H1 (cell line): ENCODE measurements around the gene ASCC3. TPM values are rescaled to one million over a fixed set of nuclear protein-coding genes. Genes with fewer than 3 reads are reported as not detected.

ENCODE experiments used
- CTCF ChIA-PET: fragments of 300-600 bp; sonication (Branson Sonifier 250); formaldehyde crosslinking; loops from one replicate; lab custom pipeline; 2021; ENCODE audit not compliant: partially characterized antibody; lab: Charles Lee
- POLR2A ChIA-PET: fragments of 300-600 bp; sonication (Branson Sonifier 250); formaldehyde crosslinking; loops from one replicate; lab custom pipeline; 2021; ENCODE audit warnings: inconsistent platforms; ENCODE audit not compliant: partially characterized antibody; lab: Charles Lee
- DNase-seq, 2 experiments: peaks; one replicate each; pipeline versions ENCODE4 v3.0.0 to v3.0.0-alpha.2; 2010 to 2022; ENCODE audit warnings: low spot score in 2 of 2, low read depth in 1 of 2, mixed read lengths in 1 of 2
- FAIRE-seq: peaks from 2 replicates; lab custom pipeline; 2011; peaks lifted over from hg19 to GRCh38; lab: Jason Lieb, UNC
- H2AFZ ChIP-seq: 2 replicates; pipeline ENCODE4 v1.8.1; 2012; ENCODE audit warnings: low read length, inconsistent platforms
- H2AK5ac ChIP-seq: 2 replicates; pipeline ENCODE4 v1.6.1; 2013; ENCODE audit warnings: low read depth, low read length
- H2BK120ac ChIP-seq: replicated peaks from 2 replicates; pipeline ENCODE3; 2013; ENCODE audit warnings: low read depth, low read length, inconsistent platforms
- H2BK12ac ChIP-seq: 2 replicates; pipeline ENCODE4 v1.6.1; 2013; ENCODE audit warnings: low read depth, low read length
- H2BK15ac ChIP-seq: 2 replicates; pipeline ENCODE4 v1.6.1; 2013; ENCODE audit warnings: low read length
- H2BK20ac ChIP-seq: 2 replicates; pipeline ENCODE4 v1.6.1; 2013; ENCODE audit warnings: low read length
- H2BK5ac ChIP-seq: 2 replicates; pipeline ENCODE4 v1.6.1; 2013; ENCODE audit warnings: low read depth, low read length
- H3K14ac ChIP-seq: 2 replicates; pipeline ENCODE4 v1.6.1; 2013; ENCODE audit warnings: inconsistent platforms; ENCODE audit not compliant: insufficient read length
- H3K18ac ChIP-seq: 2 replicates; pipeline ENCODE4 v1.6.1; 2013; ENCODE audit warnings: low read length; ENCODE audit errors: extremely low read depth
- H3K23ac ChIP-seq: 2 replicates; pipeline ENCODE4 v1.6.1; 2013; ENCODE audit warnings: inconsistent platforms; ENCODE audit not compliant: insufficient read length
- H3K23me2 ChIP-seq: 2 replicates; pipeline ENCODE4 v1.6.1; 2013; ENCODE audit warnings: low read depth, low read length
- H3K27ac ChIP-seq: 2 replicates; pipeline ENCODE4 v1.6.1; 2011; ENCODE audit warnings: low read depth, low read length, inconsistent platforms
- H3K27me3 ChIP-seq, 4 experiments: replicated peaks in 1 of 4; 1 replicate in 1 of 4; 2 replicates in 3 of 4; pipeline versions ENCODE4 v1.6.1 to v1.8.1; 2011 to 2013; ENCODE audit warnings: low read length in 3 of 4, mild to moderate bottlenecking in 3 of 4, inconsistent platforms in 2 of 4, mixed read lengths in 2 of 4, moderate library complexity in 1 of 4; ENCODE audit not compliant: control insufficient read depth in 3 of 4, insufficient read depth in 3 of 4; ENCODE audit errors: extremely low read depth in 1 of 4
- H3K36me3 ChIP-seq, 4 experiments: 2 replicates each; pipeline versions ENCODE4 v1.6.1 to v1.8.1; 2011 to 2013; ENCODE audit warnings: mild to moderate bottlenecking in 4 of 4, low read length in 3 of 4, moderate library complexity in 2 of 4, control low read depth in 1 of 4, inconsistent platforms in 1 of 4; ENCODE audit not compliant: insufficient read depth in 4 of 4, control insufficient read depth in 2 of 4
- H3K4ac ChIP-seq: replicated peaks from 2 replicates; pipeline ENCODE3; 2013; ENCODE audit warnings: low read length, low read depth, mixed read lengths, inconsistent platforms; ENCODE audit not compliant: insufficient read length
- H3K4me1 ChIP-seq, 4 experiments: replicated peaks in 1 of 4; 1 replicate in 1 of 4; 2 replicates in 3 of 4; pipeline versions ENCODE4 v1.6.1 to v1.8.1; 2011 to 2013; ENCODE audit warnings: low read length in 3 of 4, inconsistent platforms in 2 of 4, mixed read lengths in 1 of 4; ENCODE audit not compliant: insufficient read depth in 4 of 4, control insufficient read depth in 3 of 4
- H3K4me2 ChIP-seq, 2 experiments: 2 replicates each; pipeline versions ENCODE4 v1.6.1 to v1.8.1; 2011 to 2013; ENCODE audit warnings: low read depth in 2 of 2, low read length in 2 of 2, control low read depth in 1 of 2, inconsistent platforms in 1 of 2, mild to moderate bottlenecking in 1 of 2; ENCODE audit not compliant: insufficient read depth in 1 of 2
- H3K4me3 ChIP-seq, 4 experiments: fragments of 200-600, 300-600 bp in 1 of 4; sonication (generic), shearing (Covaris generic), sonication (Bioruptor Twin) in 1 of 4; 2 replicates each; pipeline versions ENCODE4 v1.5.1 to v1.8.1; 2011 to 2016; ENCODE audit warnings: low read length in 4 of 4, low read depth in 3 of 4, control low read depth in 2 of 4, inconsistent platforms in 2 of 4, mild to moderate bottlenecking in 2 of 4, mixed read lengths in 1 of 4, moderate library complexity in 1 of 4; ENCODE audit not compliant: insufficient read depth in 2 of 4; ENCODE audit errors: extremely low read depth in 1 of 4
- H3K56ac ChIP-seq: replicated peaks from 2 replicates; pipeline ENCODE3; 2013; ENCODE audit warnings: low read depth, mild to moderate bottlenecking, mixed read lengths, low read length, inconsistent platforms; ENCODE audit not compliant: insufficient read length
- H3K79me1 ChIP-seq: 2 replicates; pipeline ENCODE4 v1.6.1; 2013; ENCODE audit warnings: low read depth, low read length, control low read depth
- H3K79me2 ChIP-seq, 2 experiments: 2 replicates each; pipeline versions ENCODE4 v1.6.1 to v1.8.1; 2012 to 2013; ENCODE audit warnings: low read length in 2 of 2, mild to moderate bottlenecking in 2 of 2, inconsistent platforms in 1 of 2; ENCODE audit not compliant: insufficient read depth in 2 of 2, control insufficient read depth in 1 of 2
- H3K9ac ChIP-seq, 4 experiments: replicated peaks in 1 of 4; 1 replicate in 1 of 4; 2 replicates in 3 of 4; pipeline versions ENCODE4 v1.6.1 to v1.8.1; 2011 to 2013; ENCODE audit warnings: low read depth in 3 of 4, low read length in 3 of 4, control low read depth in 2 of 4, mild to moderate bottlenecking in 2 of 4, moderate library complexity in 2 of 4, inconsistent platforms in 1 of 4; ENCODE audit errors: extremely low read depth in 1 of 4
- H3K9me3 ChIP-seq, 2 experiments: 2 replicates each; pipeline versions ENCODE4 v1.6.1 to v1.8.1; 2012 to 2013; ENCODE audit warnings: mild to moderate bottlenecking in 2 of 2, moderate library complexity in 2 of 2, control low read depth in 1 of 2, inconsistent platforms in 1 of 2, low read depth in 1 of 2, low read length in 1 of 2, mixed read lengths in 1 of 2; ENCODE audit not compliant: insufficient read depth in 2 of 2
- H4K20me1 ChIP-seq, 2 experiments: replicated peaks in 1 of 2; 2 replicates each; pipeline versions ENCODE3 to v1.8.1; 2011 to 2013; ENCODE audit warnings: inconsistent platforms in 2 of 2, low read length in 2 of 2, mild to moderate bottlenecking in 1 of 2; ENCODE audit not compliant: insufficient read depth in 2 of 2, control insufficient read depth in 1 of 2
- H4K5ac ChIP-seq: 2 replicates; pipeline ENCODE4 v1.6.1; 2013; ENCODE audit warnings: low read length, low read depth, mixed read lengths, inconsistent platforms; ENCODE audit not compliant: insufficient read length
- H4K8ac ChIP-seq: 2 replicates; pipeline ENCODE4 v1.8.0; 2013; ENCODE audit warnings: mild to moderate bottlenecking, moderate library complexity, low read length, inconsistent platforms; ENCODE audit not compliant: insufficient read depth; ENCODE audit errors: extremely low read depth
- H4K91ac ChIP-seq: replicated peaks from 2 replicates; pipeline ENCODE3; 2013; ENCODE audit warnings: low read length, mixed read lengths, inconsistent platforms; ENCODE audit not compliant: insufficient read length
- CEBPB ChIP-seq: IDR thresholded peaks from 2 replicates; pipeline ENCODE4 v1.6.1; 2012; ENCODE audit warnings: low read depth, low read length
- CHD2 ChIP-seq: IDR thresholded peaks from 2 replicates; pipeline ENCODE4 v1.6.1; 2012; ENCODE audit warnings: low read length, improper control_type of control experiment
- EZH2 ChIP-seq: fragments of 200-600 bp; sonication (generic); IDR thresholded peaks from 2 replicates; pipeline ENCODE4 v1.7.1; 2012; ENCODE audit warnings: low read depth, mild to moderate bottlenecking, moderate library complexity, low read length, inconsistent platforms; ENCODE audit not compliant: severe bottlenecking
- GTF2F1 ChIP-seq: IDR thresholded peaks from 2 replicates; pipeline ENCODE4 v1.6.1; 2012; ENCODE audit warnings: low read depth, low read length, improper control_type of control experiment, borderline replicate concordance
- KDM4A ChIP-seq: IDR thresholded peaks from one replicate; pipeline ENCODE4 v1.7.1; 2012; ENCODE audit warnings: low read depth, mild to moderate bottlenecking, moderate library complexity, low read length, inconsistent platforms; ENCODE audit not compliant: severe bottlenecking
- MAFK ChIP-seq: IDR thresholded peaks from 2 replicates; pipeline ENCODE4 v1.6.1; 2012; ENCODE audit warnings: low read depth, mild to moderate bottlenecking, improper control_type of control experiment, low read length
- RXRA ChIP-seq: IDR thresholded peaks from 2 replicates; pipeline ENCODE4 v1.6.1; 2011; ENCODE audit warnings: low read depth, mild to moderate bottlenecking, low read length, moderate library complexity; ENCODE audit not compliant: insufficient read depth
- SIX5 ChIP-seq: IDR thresholded peaks from 2 replicates; pipeline ENCODE4 v1.6.1; 2011; ENCODE audit warnings: mild to moderate bottlenecking, low read depth, low read length
- TEAD4 ChIP-seq: IDR thresholded peaks from 2 replicates; pipeline ENCODE4 v1.6.1; 2012; ENCODE audit warnings: low read depth, low read length, inconsistent platforms, mixed read lengths
- WGBS, 2 experiments: shearing (Covaris generic) in 1 of 2; methylation state at CpG; one replicate each; pipeline versions ENCODE4 v1.1.6 to v1.1.7; 2013 to 2015; ENCODE audit warnings: low lambda C conversion rate in 2 of 2, mixed read lengths in 2 of 2, inconsistent platforms in 1 of 2, low coverage in 1 of 2, missing lambda C conversion rate in 1 of 2; ENCODE audit not compliant: insufficient replicate concordance in 2 of 2, insufficient coverage in 1 of 2, insufficient read length in 1 of 2; ENCODE audit errors: extremely low coverage in 1 of 2, missing lambda C conversion rate in 1 of 2; 5-methylcytosine and 5-hydroxymethylcytosine counted together
- polyA plus RNA-seq, 7 experiments: library from polyadenylated mRNA; depleted of rRNA in 3 of 7; stranded (reverse) in 5 of 7; unstranded in 2 of 7; fragments of >200 nt in 5 of 7; fragments of 200-250 nt in 2 of 7; gene quantifications; 1 replicate in 5 of 7; 2 replicates in 1 of 7; 4 replicates in 1 of 7; pipeline versions ENCODE4 v1.2.1 to v1.2.3, GENCODE V29; 2011 to 2013; ENCODE audit warnings: missing spikeins in 2 of 7, mixed read lengths in 2 of 7
- total RNA-seq: library from RNA; stranded (reverse); fragmentation: NEBNext Ultra II Directional; extraction: Animal tissue kit (Norgen Biotek cat#: 25700); gene quantifications from 2 replicates; pipeline ENCODE4 v1.2.1, GENCODE V29; 2021
- TF ChIP-seq, protein P1 (sequence below): IDR thresholded peaks from 2 replicates; pipeline ENCODE4 v1.6.1; 2012; ENCODE audit warnings: inconsistent platforms

ASCC3 gene
- total and polyA plus RNA-seq, 2 of the 8 experiments (the other 6 are each of a cell fraction or from before 2014, with no cell fraction given), result 37.5 to 77.8 TPM

DNA sequence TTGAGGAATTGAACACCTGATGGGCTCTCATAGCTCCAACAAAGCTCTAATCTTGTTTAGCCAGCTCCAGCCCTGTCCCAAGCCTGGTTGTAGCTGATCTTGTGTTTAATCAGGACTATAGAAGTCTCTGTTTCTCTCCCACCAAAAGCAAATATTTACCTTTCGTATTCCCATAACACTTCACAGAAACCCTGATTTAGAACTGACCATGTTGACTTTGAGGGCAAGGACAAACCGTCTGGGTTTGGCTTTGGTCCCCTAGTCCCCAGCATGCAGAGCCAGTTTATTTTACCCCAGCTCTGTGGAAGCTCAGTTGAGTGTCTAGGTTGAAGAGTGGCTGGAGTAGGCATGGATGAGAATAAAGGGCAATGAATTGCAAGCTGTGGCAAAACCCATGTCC lies 398.4 kb downstream of the ASCC3 start:
- Histone ChIP-seq H3K4ac (no peak overlapping the region), H3K4me3 (no peak overlapping the region), H3K23me2 (no peaks in the 10 kb centered on the region), H3K4me1 (no peaks in the 10 kb centered on the region), H4K20me1 (no peaks in the 10 kb centered on the region), H3K36me3 (no peaks in the 10 kb centered on the region), H4K5ac (no peak overlapping the region), H3K79me1 (no peaks in the 10 kb centered on the region), H4K8ac (no peak overlapping the region), H4K91ac (no peak overlapping the region), H2BK12ac (no peak overlapping the region), H3K23ac (no peak overlapping the region), H2BK15ac (no peak overlapping the region), H3K27me3 (no peaks in the 10 kb centered on the region), H3K9ac (no peak overlapping the region), H3K14ac (no peak overlapping the region), H2BK120ac (no peak overlapping the region), H3K18ac (no peak overlapping the region), H2AK5ac (no peak overlapping the region), H3K9me3 (no peaks in the 10 kb centered on the region), H3K27ac (no peak overlapping the region), H2AFZ (no peak overlapping the region), H2BK5ac (no peak overlapping the region), H3K56ac (no peak overlapping the region), H3K4me2 (no peak overlapping the region), H3K79me2 (no peaks in the 10 kb centered on the region), H2BK20ac (no peak overlapping the region)
- 80% methylated on average over 2 of the region's 2 CpGs; no CpG with 5 or more reads in 1 of the 2 experiments for WGBS, 2 experiments
- DNase-seq (no peak), FAIRE-seq (no peak)
- no peak for TF ChIP-seq CEBPB
- no peak for TF ChIP-seq TEAD4
- no peak for TF ChIP-seq EZH2
- TF ChIP-seq GTF2F1, result no peak
- TF ChIP-seq CHD2, result no peak
- TF ChIP-seq, protein P1, sequence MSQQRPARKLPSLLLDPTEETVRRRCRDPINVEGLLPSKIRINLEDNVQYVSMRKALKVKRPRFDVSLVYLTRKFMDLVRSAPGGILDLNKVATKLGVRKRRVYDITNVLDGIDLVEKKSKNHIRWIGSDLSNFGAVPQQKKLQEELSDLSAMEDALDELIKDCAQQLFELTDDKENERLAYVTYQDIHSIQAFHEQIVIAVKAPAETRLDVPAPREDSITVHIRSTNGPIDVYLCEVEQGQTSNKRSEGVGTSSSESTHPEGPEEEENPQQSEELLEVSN, result no peak
- no peak for TF ChIP-seq SIX5
- TF ChIP-seq RXRA, result no peak
- no peak for TF ChIP-seq KDM4A
- no peak for TF ChIP-seq MAFK
- ChIA-PET CTCF (interaction anchor here (0.7 to 4.5 kb wide), 8 partner anchors 182 to 614 kb away, joined by 3 to 29 read pairs (median 4); no protein-coding TSS in a partner anchor), POLR2A (no interaction called here)
